Activated T-cell treated with anti-CD3 and anti-CD28 coated beads, Interleukin-2, amount 50 U/mL, for 4 hours (primary cell): ENCODE results near the gene DNAJC25. TPM values are rescaled to one million over a fixed set of nuclear protein-coding genes. Genes with fewer than 3 reads are reported as not detected.
"Not testable (repeated sequence)": the region's sequence is repeated elsewhere in the genome, so short reads cannot be mapped to it uniquely, and the experiment has no call there.

Experiments
- ATAC-seq, 2 donors: fragments of 200-7000 bp; cut with Tn5 transposase; one replicate each; pipeline ENCODE4 v1.10.0; 2021
- DNase-seq: peaks from one replicate; pipeline ENCODE4 v3.0.0-alpha.2; 2020
- H3K27me3 Mint-ChIP-seq: one replicate; pipeline ENCODE4 v1.8.0; 2021; ENCODE audit warnings: low read depth, mixed read lengths
- H3K36me3 Mint-ChIP-seq: one replicate; pipeline ENCODE4 v1.8.0; 2022; ENCODE audit warnings: mixed read lengths; ENCODE audit not compliant: insufficient read depth
- H3K4me1 Mint-ChIP-seq: one replicate; pipeline ENCODE4 v1.8.0; 2021; ENCODE audit warnings: low read depth, mixed read lengths
- H3K4me3 Mint-ChIP-seq: one replicate; pipeline ENCODE4 v1.8.0; 2021; ENCODE audit warnings: mild to moderate bottlenecking, moderate library complexity, mixed read lengths
- H3K9me3 Mint-ChIP-seq: one replicate; pipeline ENCODE4 v1.8.0; 2021; ENCODE audit warnings: mixed read lengths
- total RNA-seq, 3 donors: library from RNA; stranded (reverse); gene quantifications; one replicate each; pipeline ENCODE4 v1.2.1, GENCODE V29; 2021

Gene DNAJC25
- total RNA-seq, 3 donors from 2014 or later, result 5.0 to 6.7 (median 6.5) TPM

DNA sequence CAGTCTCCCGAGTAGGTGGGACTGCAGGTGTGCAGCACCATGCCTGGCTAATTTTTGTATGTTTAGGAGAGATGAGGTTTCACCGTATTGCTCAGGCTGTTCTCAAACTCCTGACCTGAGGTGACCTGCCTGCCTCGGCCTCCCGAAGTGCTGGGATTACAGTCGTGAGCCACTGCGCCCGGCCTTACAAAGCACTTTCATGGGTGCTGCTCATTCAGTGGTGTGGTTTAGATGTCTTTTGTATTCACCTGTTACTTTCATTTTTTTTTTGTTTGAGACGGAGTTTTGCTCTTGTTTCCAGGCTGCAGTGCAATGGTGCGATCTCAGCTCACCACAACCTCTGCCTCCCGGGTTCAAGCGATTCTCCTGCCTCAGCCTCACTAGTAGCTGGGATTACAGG, 37.5 kb downstream of the DNAJC25 start:
- not testable (repeated sequence) for H3K27me3 Mint-ChIP-seq, H3K4me1 Mint-ChIP-seq, DNase-seq, H3K9me3 Mint-ChIP-seq, H3K4me3 Mint-ChIP-seq, ATAC-seq
- H3K36me3 Mint-ChIP-seq, result peaks cover 18% of the 10 kb centered on the region

DNA sequence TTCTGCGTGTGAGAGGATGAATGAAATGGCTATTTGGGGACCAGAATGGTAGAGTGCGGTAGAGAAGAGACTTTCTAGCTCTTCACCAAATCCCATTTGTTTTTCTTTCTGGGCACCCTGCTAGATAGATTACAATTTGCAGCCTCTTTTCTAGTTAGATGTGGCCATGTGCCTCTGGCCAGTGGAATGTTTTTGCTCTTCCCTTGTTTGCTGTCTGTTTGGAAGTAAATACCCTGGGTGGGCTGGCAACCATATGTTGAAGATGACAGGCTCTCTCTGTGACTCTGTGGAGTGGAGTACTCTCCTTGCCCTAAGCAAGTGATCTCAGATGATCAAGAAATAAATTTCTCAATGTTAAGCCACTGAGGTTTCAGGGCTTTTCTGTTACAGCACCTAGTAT, 43.2 kb downstream of the DNAJC25 start:
- Mint-ChIP-seq H3K36me3 (peaks cover 25% of the 10 kb centered on the region), H3K4me3 (no peak overlapping the region), H3K27me3 (no peaks in the 10 kb centered on the region), H3K9me3 (no peaks in the 10 kb centered on the region), H3K4me1 (no peaks in the 10 kb centered on the region)
- DNase-seq, result no peak
- no peak for ATAC-seq

DNA sequence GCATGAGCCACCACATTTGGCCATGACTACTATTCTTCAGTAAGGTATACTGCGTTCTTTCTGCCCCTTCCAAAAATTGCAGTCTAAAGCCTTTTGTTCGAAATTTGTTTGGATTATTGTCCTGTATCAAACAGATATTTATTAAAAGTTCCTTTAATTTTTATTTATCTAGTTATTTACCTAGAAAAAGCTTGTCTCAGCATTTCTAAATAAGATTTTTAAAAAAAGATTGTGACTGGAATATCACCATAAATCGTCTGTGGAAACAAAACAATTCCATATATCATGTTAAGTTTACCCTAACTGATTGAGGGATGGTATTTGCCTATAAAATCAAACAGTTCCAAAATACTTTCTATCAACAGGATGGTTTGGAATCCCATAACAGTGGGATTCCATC, 45.0 kb downstream of the DNAJC25 start:
- H3K9me3 Mint-ChIP-seq, result no peaks in the 10 kb centered on the region
- H3K4me1 Mint-ChIP-seq, result no peaks in the 10 kb centered on the region
- H3K36me3 Mint-ChIP-seq, result peaks cover 16% of the 10 kb centered on the region
- no peak for DNase-seq
- no peak for ATAC-seq
- H3K27me3 Mint-ChIP-seq, result no peaks in the 10 kb centered on the region
- no peak overlapping the region for H3K4me3 Mint-ChIP-seq

DNA sequence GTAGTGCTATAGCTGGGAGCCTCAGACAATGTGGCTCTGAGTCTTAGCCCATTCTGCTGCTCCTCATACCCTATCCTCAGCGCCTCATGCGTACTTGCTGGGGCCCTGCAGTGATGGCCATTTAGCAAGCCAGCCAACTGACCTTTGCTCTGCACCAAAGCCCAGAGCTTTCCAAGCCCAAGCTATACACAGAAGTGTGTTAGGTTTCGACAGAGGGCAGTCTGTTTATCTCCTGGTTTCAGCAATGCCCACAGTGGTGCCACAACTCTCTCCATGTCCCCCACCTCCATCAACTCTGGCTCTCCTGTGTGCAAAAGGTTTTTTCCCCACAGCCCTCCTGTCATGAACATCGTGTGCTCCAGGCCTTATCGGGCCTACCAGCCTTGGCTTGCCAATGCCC, 47.2 kb downstream of the DNAJC25 start:
- H3K36me3 Mint-ChIP-seq, result peaks cover 14% of the 10 kb centered on the region
- no peak for DNase-seq
- H3K4me3 Mint-ChIP-seq, result no peak overlapping the region
- H3K4me1 Mint-ChIP-seq, result no peaks in the 10 kb centered on the region
- H3K27me3 Mint-ChIP-seq, result no peaks in the 10 kb centered on the region
- no peak for ATAC-seq
- no peaks in the 10 kb centered on the region for H3K9me3 Mint-ChIP-seq

DNA sequence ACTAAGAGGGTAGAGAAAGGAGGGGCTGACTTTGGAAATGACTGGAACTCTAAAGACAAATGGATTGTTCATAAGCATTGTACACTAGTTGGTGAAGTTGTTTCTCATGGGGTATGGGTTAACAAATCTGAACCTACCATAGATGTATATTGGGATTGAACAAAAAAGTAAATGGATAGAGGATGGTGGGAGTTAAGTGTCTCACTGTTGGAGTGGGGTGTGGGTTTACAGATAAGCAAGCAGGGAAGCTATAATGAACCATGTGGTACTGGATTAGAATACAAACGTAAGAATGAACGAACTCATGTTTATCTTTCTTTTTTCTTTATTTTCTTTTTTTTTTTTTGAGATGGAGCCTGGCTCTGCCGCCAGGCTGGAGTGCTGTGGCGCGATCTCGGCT, 48.1 kb downstream of the DNAJC25 start:
- H3K27me3 Mint-ChIP-seq, result no peaks in the 10 kb centered on the region
- no peaks in the 10 kb centered on the region for H3K9me3 Mint-ChIP-seq
- DNase-seq (no peak), ATAC-seq (no peak)
- no peak overlapping the region for H3K4me3 Mint-ChIP-seq
- H3K36me3 Mint-ChIP-seq, result peaks cover 14% of the 10 kb centered on the region
- no peaks in the 10 kb centered on the region for H3K4me1 Mint-ChIP-seq

DNA sequence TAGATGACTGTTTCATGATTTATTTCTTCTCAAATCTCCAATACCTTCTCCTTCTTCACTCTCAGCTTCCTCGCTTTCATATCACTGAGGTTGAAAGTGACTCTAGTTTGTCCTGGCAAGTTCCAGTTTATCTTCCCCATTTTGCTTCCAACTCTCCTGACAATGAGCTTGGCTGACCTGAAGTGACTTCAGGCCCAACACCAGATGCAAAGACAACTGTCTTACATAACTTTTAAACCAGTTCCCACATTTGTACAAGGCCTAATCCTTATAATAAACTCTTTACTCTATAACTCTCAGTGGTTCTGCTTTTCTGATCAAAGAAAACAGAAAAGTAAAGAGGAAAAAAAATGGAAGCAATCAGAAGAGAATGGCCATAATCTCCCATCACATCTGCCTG, 52.3 kb downstream of the DNAJC25 start:
- Mint-ChIP-seq H3K4me3 (no peak overlapping the region), H3K27me3 (no peaks in the 10 kb centered on the region), H3K4me1 (no peaks in the 10 kb centered on the region), H3K9me3 (no peaks in the 10 kb centered on the region), H3K36me3 (peaks cover 4% of the 10 kb centered on the region)
- DNase-seq (no peak), ATAC-seq (no peak)

DNA sequence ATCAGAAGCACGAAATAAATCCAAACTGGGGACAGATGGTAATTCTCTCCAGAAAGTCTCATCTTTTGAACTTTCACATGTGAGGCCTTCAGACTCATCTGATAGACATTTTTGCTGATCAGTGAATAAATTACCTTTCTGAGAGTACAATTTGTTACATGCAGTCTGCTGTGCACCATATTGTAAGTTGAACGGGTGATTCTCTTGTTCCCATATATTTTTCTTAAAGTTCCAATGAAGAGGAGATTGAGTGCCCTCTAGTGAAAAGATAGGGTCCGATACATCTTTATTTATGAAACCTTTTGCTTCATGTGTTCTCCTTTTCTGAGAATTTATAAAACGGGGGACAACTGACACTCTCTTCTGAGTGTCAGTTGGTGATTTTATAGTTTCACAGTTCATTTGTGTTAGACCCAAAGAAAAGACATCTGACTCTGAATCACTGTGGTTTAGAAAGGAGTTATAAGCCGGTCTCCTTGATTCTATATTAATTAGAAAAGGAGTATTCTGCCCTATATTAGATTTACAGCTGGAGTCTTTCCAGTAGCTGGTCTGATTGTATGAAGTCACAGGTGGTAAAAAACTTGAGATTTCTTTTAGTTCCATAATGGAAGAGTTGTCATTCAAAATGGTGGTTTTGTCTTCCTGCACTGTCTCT, 60.7 kb downstream of the DNAJC25 start:
- H3K4me3 Mint-ChIP-seq, result no peak overlapping the region
- ATAC-seq, result no peak
- DNase-seq, result no peak
- H3K27me3 Mint-ChIP-seq, result no peaks in the 10 kb centered on the region
- H3K4me1 Mint-ChIP-seq, result no peaks in the 10 kb centered on the region
- peaks cover 7% of the 10 kb centered on the region for H3K36me3 Mint-ChIP-seq
- H3K9me3 Mint-ChIP-seq, result no peaks in the 10 kb centered on the region

DNA sequence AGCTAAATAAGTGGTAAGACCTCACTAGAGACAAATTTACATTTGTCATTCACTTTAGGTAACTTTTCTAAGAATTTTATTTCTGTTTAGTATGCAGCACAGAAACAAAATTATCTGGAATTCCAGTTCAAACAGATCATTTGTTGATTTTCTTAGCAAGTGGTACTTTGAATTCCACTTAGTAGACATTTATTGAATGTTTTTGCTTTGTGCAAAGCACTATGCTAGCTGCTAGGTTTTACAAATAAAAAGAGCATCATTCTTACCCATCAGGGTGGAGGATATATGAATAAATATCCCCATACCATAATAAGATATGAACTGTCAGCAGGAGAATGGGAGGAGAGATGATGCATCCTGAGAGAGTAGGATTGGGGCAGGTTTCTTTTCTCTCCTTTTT, 65.7 kb downstream of the DNAJC25 start:
- H3K36me3 Mint-ChIP-seq, result peaks cover 10% of the 10 kb centered on the region
- ATAC-seq (no peak), DNase-seq (no peak)
- H3K4me1 Mint-ChIP-seq, result no peaks in the 10 kb centered on the region
- H3K9me3 Mint-ChIP-seq, result no peaks in the 10 kb centered on the region
- no peaks in the 10 kb centered on the region for H3K27me3 Mint-ChIP-seq
- H3K4me3 Mint-ChIP-seq, result no peak overlapping the region

DNA sequence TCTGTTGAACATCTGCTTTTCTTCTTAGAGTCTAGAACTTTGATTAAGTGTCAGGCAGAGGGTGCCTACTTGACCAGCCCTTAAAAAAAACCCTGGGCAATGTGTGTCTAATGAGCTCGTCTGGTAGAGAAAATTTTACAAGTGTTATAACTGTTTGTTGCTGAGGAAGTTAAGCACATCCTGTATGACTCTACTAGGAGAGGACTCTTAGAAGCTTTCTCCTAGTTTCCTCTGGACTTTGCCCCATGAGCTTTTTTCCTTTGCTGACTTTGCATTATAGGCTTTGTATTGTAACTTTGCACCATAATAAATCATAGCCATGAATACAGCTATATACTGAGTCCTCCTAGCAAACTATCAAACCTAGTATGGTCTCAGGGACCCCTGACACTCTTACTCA, 69.6 kb downstream of the DNAJC25 start:
- Mint-ChIP-seq H3K9me3 (no peaks in the 10 kb centered on the region), H3K4me1 (no peaks in the 10 kb centered on the region)
- ATAC-seq, result no peak

More for the DNA sequence above, 69.6 kb downstream of the DNAJC25 start:
- DNase-seq, result no peak
- H3K27me3 Mint-ChIP-seq, result no peaks in the 10 kb centered on the region
- H3K36me3 Mint-ChIP-seq, result peaks cover 7% of the 10 kb centered on the region
- no peak overlapping the region for H3K4me3 Mint-ChIP-seq

Other genes with a start within 250 kb of the DNAJC25 start
- 10 to 100 TPM; 95.1 to 98.4 (median 97.9) TPM for gene ECPAS, start 147.0 kb upstream of the DNAJC25 start, total RNA-seq
- gene ZNF483, start 106.2 kb upstream of the DNAJC25 start, total RNA-seq, result 1 to 10 TPM; 1.1 to 1.8 (median 1.2) TPM
- gene PTGR1, start 31.7 kb upstream of the DNAJC25 start, total RNA-seq, result under 1 TPM; 0.26 to 0.73 (median 0.38) TPM
- 10 to 100 TPM; 18.8 to 20.4 (median 20.2) TPM for gene GNG10, start 30.3 kb downstream of the DNAJC25 start, total RNA-seq
- not detected for gene SHOC1, start 163.6 kb downstream of the DNAJC25 start, total RNA-seq